ENCODE measurements around the gene DSCAML1. TPM values are rescaled to one million over a fixed set of nuclear protein-coding genes. Genes with fewer than 3 reads are reported as not detected.

DSCAML1 gene
- total and polyA plus RNA-seq, 7 experiments from 2014 or later: 0.17 to 1.3 (median 0.60) TPM; not detected in 2

DNA sequence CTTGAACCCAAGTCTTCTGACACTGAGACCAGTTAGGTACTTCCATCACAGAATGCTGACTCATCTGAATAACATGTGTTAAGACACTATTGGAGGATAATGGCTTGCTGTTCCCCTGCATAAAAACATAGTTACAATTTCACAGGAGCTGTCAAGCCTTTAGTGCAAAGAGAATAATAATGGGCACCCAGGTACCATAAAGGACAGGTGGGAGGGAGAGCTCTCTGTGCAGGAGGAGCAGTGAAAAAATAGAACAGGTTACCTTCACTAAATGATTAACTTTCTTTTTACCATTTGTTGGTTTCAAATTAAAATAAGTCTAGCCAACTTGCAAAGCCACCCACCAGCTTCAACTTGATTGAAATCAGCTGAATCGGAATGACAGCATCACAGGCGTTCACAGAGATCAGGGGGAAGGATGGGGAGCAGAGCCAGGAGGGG lies 173.2 kb downstream of the DSCAML1 start:
- H3K4me3 ChIP-seq (ENCODE audit: low read length): no peak overlapping the region

DNA sequence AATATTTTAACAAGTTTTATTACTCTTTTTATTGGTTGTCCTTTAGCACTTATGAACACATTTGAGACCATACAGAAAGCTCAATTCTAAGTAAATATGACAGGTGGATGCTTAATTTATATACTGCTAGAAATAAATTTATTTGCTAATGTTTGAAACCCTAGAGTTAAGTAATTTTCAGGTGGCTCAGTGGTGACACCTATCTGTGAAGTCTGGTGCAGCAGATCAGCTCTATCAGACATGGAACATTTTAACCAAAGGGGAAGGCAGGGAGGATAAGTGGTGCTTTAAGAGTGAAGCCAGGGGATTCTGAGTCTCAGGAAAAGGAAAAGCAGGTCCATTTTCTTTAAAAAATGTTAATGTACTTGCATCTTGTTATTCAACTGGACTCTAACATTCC lies 175.8 kb downstream of the DSCAML1 start:
- Histone ChIP-seq H3K9me3 (ENCODE audit: control insufficient read depth in 2 of 3, low read length in 3 of 3) (no peaks in the 10 kb centered on the region), H3K27me3 (ENCODE audit: control insufficient read depth in 2 of 2, insufficient read depth in 2 of 2, low read length in 2 of 2) (no peaks in the 10 kb centered on the region), H3K4me3 (ENCODE audit: low read length) (no peak overlapping the region), H3K36me3 (ENCODE audit: control insufficient read depth in 2 of 3, insufficient read depth in 3 of 3, low read length in 3 of 3) (no peaks in the 10 kb centered on the region), H3K27ac (ENCODE audit: low read depth, low read length) (no peak overlapping the region), H3K4me1 (ENCODE audit: control insufficient read depth in 2 of 2, insufficient read depth in 2 of 2, low read length in 2 of 2) (no peaks in the 10 kb centered on the region)
- no peak for DNase-seq
- intact Hi-C loops (cut with micrococcal nuclease): no loop called here
- Mint-ChIP-seq H3K27me3 (peaks cover 0 to 19% (median 6%) of the 10 kb centered on the region in 5 donors), H3K36me3 (no peaks in the 10 kb centered on the region), H3K4me1 (no peaks in the 10 kb centered on the region), H3K27ac (no peak overlapping the region), H3K9me3 (peaks cover 0 to 9% (median 5%) of the 10 kb centered on the region in 11 donors), H3K4me3 (no peak overlapping the region)
- ChIA-PET CTCF (no interaction called here), POLR2A (no interaction called here)
- no peak for ATAC-seq

More for the DNA sequence above, 173.2 kb downstream of the DSCAML1 start:
- Histone ChIP-seq H3K4me1 (ENCODE audit: control insufficient read depth in 2 of 2, insufficient read depth in 2 of 2, low read length in 2 of 2) (no peaks in the 10 kb centered on the region), H3K36me3 (ENCODE audit: control insufficient read depth in 2 of 3, insufficient read depth in 3 of 3, low read length in 3 of 3) (no peaks in the 10 kb centered on the region), H3K9me3 (ENCODE audit: control insufficient read depth in 2 of 3, low read length in 3 of 3) (no peaks in the 10 kb centered on the region), H3K27ac (ENCODE audit: low read depth, low read length) (no peak overlapping the region), H3K27me3 (ENCODE audit: control insufficient read depth in 2 of 2, insufficient read depth in 2 of 2, low read length in 2 of 2) (no peaks in the 10 kb centered on the region)
- CTCF ChIA-PET: no interaction called here
- no peak overlapping the region for H3K4me3 Mint-ChIP-seq
- no peak for ATAC-seq
- H3K9me3 Mint-ChIP-seq: peaks cover 0 to 9% (median 3%) of the 10 kb centered on the region in 11 donors
- no peaks in the 10 kb centered on the region for H3K4me1 Mint-ChIP-seq
- no peak overlapping the region for H3K27ac Mint-ChIP-seq
- DNase-seq: no peak
- peaks cover 0 to 10% (median 6%) of the 10 kb centered on the region in 5 donors for H3K27me3 Mint-ChIP-seq
- intact Hi-C loops (cut with micrococcal nuclease): no loop called here
- POLR2A ChIA-PET: no interaction called here
- H3K36me3 Mint-ChIP-seq: no peaks in the 10 kb centered on the region

DNA sequence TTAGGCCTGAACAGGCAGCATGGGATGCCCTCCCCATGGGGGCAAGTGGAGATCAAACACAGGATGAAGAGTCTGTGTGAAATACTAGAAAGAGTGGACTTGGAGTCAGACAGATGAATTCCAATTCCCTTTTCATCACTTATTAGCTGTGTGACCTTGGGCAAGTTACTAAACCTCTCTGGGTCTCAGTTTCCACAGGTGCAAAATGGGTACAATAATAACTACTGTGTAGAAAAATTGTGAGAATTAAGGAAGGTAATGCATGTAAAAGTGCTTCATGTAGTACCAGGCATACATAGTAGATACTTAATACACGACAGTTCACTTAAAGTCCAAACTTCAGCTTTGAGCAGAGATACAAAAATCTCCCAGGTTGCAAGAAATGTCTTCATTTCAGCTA lies 176.4 kb downstream of the DSCAML1 start:
- Histone ChIP-seq H3K27ac (ENCODE audit: low read depth, low read length) (no peak overlapping the region), H3K9me3 (ENCODE audit: control insufficient read depth in 2 of 3, low read length in 3 of 3) (no peaks in the 10 kb centered on the region), H3K27me3 (ENCODE audit: control insufficient read depth in 2 of 2, insufficient read depth in 2 of 2, low read length in 2 of 2) (no peaks in the 10 kb centered on the region), H3K4me1 (ENCODE audit: control insufficient read depth in 2 of 2, insufficient read depth in 2 of 2, low read length in 2 of 2) (no peaks in the 10 kb centered on the region), H3K4me3 (ENCODE audit: low read length) (no peak overlapping the region), H3K36me3 (ENCODE audit: control insufficient read depth in 2 of 3, insufficient read depth in 3 of 3, low read length in 3 of 3) (no peaks in the 10 kb centered on the region)
- Mint-ChIP-seq H3K4me3 (no peak overlapping the region), H3K36me3 (no peaks in the 10 kb centered on the region), H3K9me3 (peaks cover 0 to 9% (median 5%) of the 10 kb centered on the region in 11 donors), H3K27me3 (peaks cover 0 to 19% (median 6%) of the 10 kb centered on the region in 5 donors), H3K27ac (no peak overlapping the region), H3K4me1 (no peaks in the 10 kb centered on the region)
- DNase-seq: no peak
- ChIA-PET CTCF (no interaction called here), POLR2A (no interaction called here)
- intact Hi-C loops (cut with micrococcal nuclease): no loop called here
- ATAC-seq: no peak

DNA sequence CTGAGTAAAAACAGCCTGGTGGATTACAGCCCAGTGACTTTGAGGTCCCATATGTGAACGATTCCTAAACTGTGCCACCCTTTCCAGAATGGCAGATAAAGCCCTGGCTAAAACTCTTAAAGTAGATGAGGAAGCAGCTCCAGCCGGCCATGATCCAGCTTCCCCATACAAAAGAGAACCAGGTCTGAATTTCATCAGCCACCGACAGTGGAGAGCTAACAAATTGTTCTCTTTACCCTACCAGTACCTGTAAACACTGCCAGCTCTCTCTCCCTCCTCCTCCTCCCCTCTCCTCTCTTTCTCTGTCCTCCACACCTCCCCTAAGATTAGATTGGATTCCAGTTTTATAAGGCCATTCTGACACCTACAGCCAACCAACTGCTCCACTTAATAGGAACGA lies 176.9 kb downstream of the DSCAML1 start:
- Histone ChIP-seq H3K36me3 (ENCODE audit: control insufficient read depth in 2 of 3, insufficient read depth in 3 of 3, low read length in 3 of 3) (no peaks in the 10 kb centered on the region), H3K9me3 (ENCODE audit: control insufficient read depth in 2 of 3, low read length in 3 of 3) (peaks cover 0 to 2% (median 0%) of the 10 kb centered on the region in 3 experiments), H3K27ac (ENCODE audit: low read depth, low read length) (no peak overlapping the region), H3K4me3 (ENCODE audit: low read length) (no peak overlapping the region), H3K4me1 (ENCODE audit: control insufficient read depth in 2 of 2, insufficient read depth in 2 of 2, low read length in 2 of 2) (no peaks in the 10 kb centered on the region), H3K27me3 (ENCODE audit: control insufficient read depth in 2 of 2, insufficient read depth in 2 of 2, low read length in 2 of 2) (no peaks in the 10 kb centered on the region)
- Mint-ChIP-seq H3K27ac (no peak overlapping the region), H3K27me3 (peaks cover 0 to 19% (median 6%) of the 10 kb centered on the region in 5 donors), H3K9me3 (peaks cover 0 to 9% (median 5%) of the 10 kb centered on the region in 11 donors), H3K4me1 (no peaks in the 10 kb centered on the region), H3K4me3 (no peak overlapping the region), H3K36me3 (no peaks in the 10 kb centered on the region)
- ATAC-seq (no peak), DNase-seq (no peak)
- CTCF ChIA-PET: no interaction called here
- POLR2A ChIA-PET: no interaction called here
- intact Hi-C loops (cut with micrococcal nuclease): no loop called here

DNA sequence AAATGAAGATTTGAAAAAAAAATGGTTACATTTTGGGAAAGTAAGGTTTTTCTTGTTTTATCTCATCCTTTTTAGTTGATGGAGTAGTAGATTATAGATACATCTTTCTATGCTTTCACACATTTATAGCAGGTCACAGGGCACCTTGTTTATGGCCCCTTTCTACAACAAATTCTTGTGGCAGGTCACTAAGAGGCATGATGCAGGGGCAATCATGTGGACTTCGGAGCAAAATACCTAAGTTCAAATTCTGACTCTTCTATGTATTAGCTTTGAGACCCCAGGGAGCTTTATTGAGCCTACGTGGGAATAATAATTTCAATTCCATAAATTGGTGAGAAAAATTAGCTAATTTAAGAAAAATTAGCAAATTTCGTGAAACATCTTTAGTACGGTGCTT lies 177.4 kb downstream of the DSCAML1 start:
- CTCF ChIA-PET: no interaction called here
- intact Hi-C loops (cut with micrococcal nuclease): no loop called here
- H3K27ac Mint-ChIP-seq: no peak overlapping the region

DNA sequence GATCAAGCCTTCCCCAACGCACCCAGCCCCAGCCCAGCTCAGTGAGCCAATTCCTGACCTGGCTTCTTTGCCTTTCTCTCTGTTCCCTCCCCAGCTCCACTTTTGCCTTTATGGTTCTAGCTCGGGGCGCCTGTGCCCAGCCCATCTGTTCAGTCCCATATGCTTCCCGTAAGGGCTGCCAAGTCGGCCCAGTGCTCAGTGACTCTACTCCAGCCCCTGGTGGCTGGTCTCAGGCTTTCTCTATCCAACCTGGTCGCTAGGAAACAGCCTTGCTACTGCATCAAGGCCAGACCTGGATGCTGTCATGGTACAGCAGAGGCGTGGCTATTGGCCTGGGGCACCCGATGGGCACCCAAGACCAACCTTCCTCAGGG lies 178.0 kb downstream of the DSCAML1 start:
- peaks cover 0 to 17% (median 5%) of the 10 kb centered on the region in 11 donors for H3K9me3 Mint-ChIP-seq
- H3K4me3 Mint-ChIP-seq: no peak overlapping the region
- H3K27me3 Mint-ChIP-seq: peaks cover 6 to 21% (median 10%) of the 10 kb centered on the region in 5 donors
- no peak for ATAC-seq
- DNase-seq: no peak
- POLR2A ChIA-PET: no interaction called here
- Histone ChIP-seq H3K36me3 (ENCODE audit: control insufficient read depth in 2 of 3, insufficient read depth in 3 of 3, low read length in 3 of 3) (no peaks in the 10 kb centered on the region), H3K9me3 (ENCODE audit: control insufficient read depth in 2 of 3, low read length in 3 of 3) (peaks cover 0 to 9% (median 0%) of the 10 kb centered on the region in 3 experiments), H3K4me1 (ENCODE audit: control insufficient read depth in 2 of 2, insufficient read depth in 2 of 2, low read length in 2 of 2) (no peaks in the 10 kb centered on the region), H3K27me3 (ENCODE audit: control insufficient read depth in 2 of 2, insufficient read depth in 2 of 2, low read length in 2 of 2) (no peaks in the 10 kb centered on the region), H3K4me3 (ENCODE audit: low read length) (no peak overlapping the region), H3K27ac (ENCODE audit: low read depth, low read length) (no peak overlapping the region)
- CTCF ChIA-PET: no interaction called here
- H3K27ac Mint-ChIP-seq: no peak overlapping the region
- no peaks in the 10 kb centered on the region for H3K4me1 Mint-ChIP-seq
- intact Hi-C loops (cut with micrococcal nuclease): no loop called here
- no peaks in the 10 kb centered on the region for H3K36me3 Mint-ChIP-seq

More for the DNA sequence above, 177.4 kb downstream of the DSCAML1 start:
- Mint-ChIP-seq H3K4me3 (no peak overlapping the region), H3K9me3 (peaks cover 0 to 12% (median 5%) of the 10 kb centered on the region in 11 donors), H3K4me1 (no peaks in the 10 kb centered on the region), H3K36me3 (no peaks in the 10 kb centered on the region), H3K27me3 (peaks cover 2 to 21% (median 6%) of the 10 kb centered on the region in 5 donors)
- Histone ChIP-seq H3K27me3 (ENCODE audit: control insufficient read depth in 2 of 2, insufficient read depth in 2 of 2, low read length in 2 of 2) (no peaks in the 10 kb centered on the region), H3K4me1 (ENCODE audit: control insufficient read depth in 2 of 2, insufficient read depth in 2 of 2, low read length in 2 of 2) (no peaks in the 10 kb centered on the region), H3K4me3 (ENCODE audit: low read length) (no peak overlapping the region), H3K27ac (ENCODE audit: low read depth, low read length) (no peak overlapping the region), H3K9me3 (ENCODE audit: control insufficient read depth in 2 of 3, low read length in 3 of 3) (peaks cover 0 to 6% (median 0%) of the 10 kb centered on the region in 3 experiments), H3K36me3 (ENCODE audit: control insufficient read depth in 2 of 3, insufficient read depth in 3 of 3, low read length in 3 of 3) (no peaks in the 10 kb centered on the region)
- POLR2A ChIA-PET: no interaction called here
- DNase-seq (no peak), ATAC-seq (no peak)

DNA sequence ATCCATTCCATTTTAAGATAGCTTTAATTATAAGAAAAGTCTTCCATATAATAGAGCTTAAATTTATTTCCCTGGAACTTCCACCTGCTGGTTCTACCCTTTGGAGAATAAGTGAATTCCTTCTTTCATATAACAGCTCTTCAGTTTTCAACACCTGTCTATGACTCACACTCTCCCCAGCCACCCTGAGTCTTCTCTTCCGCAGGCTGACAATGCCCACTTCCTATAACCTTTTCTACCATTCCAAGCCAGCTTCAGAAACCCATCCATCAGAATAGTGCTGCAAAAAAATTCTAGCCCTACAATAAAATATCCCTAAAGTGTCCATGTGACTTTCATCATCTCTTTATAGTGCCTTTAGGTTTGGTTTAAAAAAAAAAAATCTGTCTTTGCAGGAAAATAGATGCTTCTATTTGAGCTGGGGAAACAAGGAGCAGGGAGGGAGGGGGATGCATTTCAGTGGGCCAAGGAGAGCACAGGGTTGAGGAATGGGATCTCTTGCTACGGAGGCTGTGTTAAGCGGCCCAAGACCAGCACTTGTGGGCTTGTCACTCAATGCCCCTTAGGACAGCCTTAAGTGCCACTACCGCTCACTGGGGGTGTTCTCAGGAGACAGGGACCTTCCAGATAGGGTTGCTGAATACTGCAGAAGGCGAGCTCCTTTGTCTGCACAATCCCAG lies 178.6 kb downstream of the DSCAML1 start:
- peaks cover 0 to 9% (median 0%) of the 10 kb centered on the region in 3 experiments for H3K9me3 ChIP-seq (ENCODE audit: control insufficient read depth in 2 of 3, low read length in 3 of 3)
- H3K27me3 Mint-ChIP-seq: peaks cover 6 to 21% (median 10%) of the 10 kb centered on the region in 5 donors
- no peaks in the 10 kb centered on the region for H3K36me3 ChIP-seq (ENCODE audit: control insufficient read depth in 2 of 3, insufficient read depth in 3 of 3, low read length in 3 of 3)
- no peak overlapping the region for H3K27ac Mint-ChIP-seq
- DNase-seq (no peak), ATAC-seq (no peak)
- no peak overlapping the region for H3K27ac ChIP-seq (ENCODE audit: low read depth, low read length)
- ChIA-PET POLR2A (no interaction called here), CTCF (interaction anchor here (0.6 to 0.7 kb wide), 2 partner anchors 9 to 185 kb away, joined by 3 read pairs; no protein-coding TSS in a partner anchor)
- no peak overlapping the region for H3K4me3 ChIP-seq (ENCODE audit: low read length)
- no peaks in the 10 kb centered on the region for H3K36me3 Mint-ChIP-seq
- H3K9me3 Mint-ChIP-seq: peaks cover 0 to 17% (median 5%) of the 10 kb centered on the region in 11 donors
- no peaks in the 10 kb centered on the region for H3K4me1 Mint-ChIP-seq
- H3K4me1 ChIP-seq (ENCODE audit: control insufficient read depth in 2 of 2, insufficient read depth in 2 of 2, low read length in 2 of 2): no peaks in the 10 kb centered on the region
- no peaks in the 10 kb centered on the region for H3K27me3 ChIP-seq (ENCODE audit: control insufficient read depth in 2 of 2, insufficient read depth in 2 of 2, low read length in 2 of 2)
- intact Hi-C loops (cut with micrococcal nuclease): no loop called here
- H3K4me3 Mint-ChIP-seq: no peak overlapping the region
